ENCODE results near the gene PLP1.

- TF ChIP-seq MEF2A (IDR thresholded peaks at IDR 0.05; ENCODE audit: borderline replicate concordance, low read depth) (no peak), ZBTB33 (IDR thresholded peaks at IDR 0.05; ENCODE audit: borderline replicate concordance, low read depth) (no peak), EP300 (IDR thresholded peaks at IDR 0.05; ENCODE audit: borderline replicate concordance in 1 of 2, low read depth in 1 of 2, low read length in 1 of 2) (no peak), CTCF (IDR thresholded peaks at IDR 0.05) (no peak), CHD2 (IDR thresholded peaks at IDR 0.05; ENCODE audit: low read length, partially characterized antibody) (no peak), TEAD4 (IDR thresholded peaks at IDR 0.05; ENCODE audit: borderline replicate concordance, insufficient read depth) (no peak), RXRA (IDR thresholded peaks at IDR 0.05; ENCODE audit: borderline replicate concordance, low read depth) (no peak), FOXM1 (IDR thresholded peaks at IDR 0.05; ENCODE audit: low read depth) (no peak), SIN3A (IDR thresholded peaks at IDR 0.05; ENCODE audit: borderline replicate concordance, low read depth, low read length) (no peak), TAF1 (IDR thresholded peaks at IDR 0.05; ENCODE audit: borderline replicate concordance, low read depth, low read length) (no peak), PBX3 (IDR thresholded peaks at IDR 0.05) (no peak), MAX (IDR thresholded peaks at IDR 0.05; ENCODE audit: low read depth) (no peak), EZH2phosphoT487 (IDR thresholded peaks at IDR 0.05; ENCODE audit: borderline replicate concordance, low read depth) (no peak), TCF12 (IDR thresholded peaks at IDR 0.05) (no peak)
These were observed 49.2 kb downstream of the PLP1 start for GRCh38 chrX:103825881-103826280.
